ENCODE data around the gene SMIM32.

SMIM32 gene

DNA sequence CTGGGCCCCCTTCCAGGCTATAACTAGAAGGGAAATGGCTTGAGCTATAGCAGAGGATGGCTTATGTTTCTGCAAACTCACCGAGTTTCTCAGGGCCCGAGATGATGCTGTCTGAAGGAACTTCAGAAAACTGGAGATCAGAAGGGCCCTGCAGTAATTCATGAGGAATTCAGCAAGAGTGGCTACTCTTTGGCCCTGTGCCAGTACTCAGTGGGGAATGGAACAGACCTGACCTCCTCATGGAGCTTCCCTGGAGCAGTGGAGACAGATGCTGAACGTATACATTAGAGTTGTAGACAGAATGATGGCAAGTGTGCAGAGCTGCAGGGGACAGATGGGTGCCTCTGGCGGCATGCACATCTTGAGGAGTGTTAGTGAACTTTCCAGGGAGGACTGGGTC lies 17.3 kb upstream of the SMIM32 start:
- POLR2A ChIA-PET (ENCODE audit: low non-redundant PET), result no interaction called here
- no peak for DNase-seq (ENCODE audit: low spot score)
- H3K27ac ChIP-seq, result no peak overlapping the region
- CTCF ChIA-PET, result interaction anchor here (1.1 kb wide), 1 partner anchor 329 kb away, joined by 4 read pairs; no protein-coding TSS in a partner anchor
- TF ChIP-seq, protein P1, sequence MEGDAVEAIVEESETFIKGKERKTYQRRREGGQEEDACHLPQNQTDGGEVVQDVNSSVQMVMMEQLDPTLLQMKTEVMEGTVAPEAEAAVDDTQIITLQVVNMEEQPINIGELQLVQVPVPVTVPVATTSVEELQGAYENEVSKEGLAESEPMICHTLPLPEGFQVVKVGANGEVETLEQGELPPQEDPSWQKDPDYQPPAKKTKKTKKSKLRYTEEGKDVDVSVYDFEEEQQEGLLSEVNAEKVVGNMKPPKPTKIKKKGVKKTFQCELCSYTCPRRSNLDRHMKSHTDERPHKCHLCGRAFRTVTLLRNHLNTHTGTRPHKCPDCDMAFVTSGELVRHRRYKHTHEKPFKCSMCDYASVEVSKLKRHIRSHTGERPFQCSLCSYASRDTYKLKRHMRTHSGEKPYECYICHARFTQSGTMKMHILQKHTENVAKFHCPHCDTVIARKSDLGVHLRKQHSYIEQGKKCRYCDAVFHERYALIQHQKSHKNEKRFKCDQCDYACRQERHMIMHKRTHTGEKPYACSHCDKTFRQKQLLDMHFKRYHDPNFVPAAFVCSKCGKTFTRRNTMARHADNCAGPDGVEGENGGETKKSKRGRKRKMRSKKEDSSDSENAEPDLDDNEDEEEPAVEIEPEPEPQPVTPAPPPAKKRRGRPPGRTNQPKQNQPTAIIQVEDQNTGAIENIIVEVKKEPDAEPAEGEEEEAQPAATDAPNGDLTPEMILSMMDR (conservative IDR thresholded peaks at IDR 0.05; ENCODE audit: low read depth), result no peak

DNA sequence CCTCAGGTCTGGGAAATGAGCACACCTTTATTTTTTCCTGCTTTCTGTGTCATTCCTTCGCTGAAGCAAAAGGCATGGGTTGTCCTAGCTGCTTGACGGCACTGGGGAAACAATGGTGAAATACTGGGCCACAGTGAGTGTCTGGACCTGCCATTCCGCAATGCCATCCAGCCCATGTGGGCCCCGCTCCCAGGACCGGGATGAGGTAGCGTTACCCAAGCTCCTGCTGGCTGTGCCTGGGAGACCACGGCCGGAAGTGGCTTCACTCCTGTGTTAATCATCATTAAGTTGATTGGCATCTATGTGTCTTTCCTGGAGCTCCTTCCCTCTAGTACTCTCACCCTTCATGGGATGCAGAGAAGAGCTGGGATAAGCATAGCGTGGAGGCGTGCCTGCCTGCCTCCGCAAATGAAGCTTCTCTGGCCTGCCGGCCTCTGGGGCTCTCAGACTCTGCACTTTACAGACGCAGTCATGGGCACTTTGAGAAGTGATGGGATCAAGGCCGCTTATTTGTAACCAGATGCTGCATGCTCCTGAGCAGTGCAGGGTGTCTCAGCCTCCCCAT lies 16.5 kb upstream of the SMIM32 start:
- TF ChIP-seq, protein P1 (conservative IDR thresholded peaks at IDR 0.05; ENCODE audit: low read depth), result no peak
- H3K27ac ChIP-seq, result no peak overlapping the region
- DNase-seq (ENCODE audit: low spot score), result no peak
- POLR2A ChIA-PET (ENCODE audit: low non-redundant PET), result no interaction called here
- CTCF ChIA-PET, result interaction anchor here (0.6 kb wide), 1 partner anchor 36 kb away, joined by 3 read pairs; no protein-coding TSS in a partner anchor

DNA sequence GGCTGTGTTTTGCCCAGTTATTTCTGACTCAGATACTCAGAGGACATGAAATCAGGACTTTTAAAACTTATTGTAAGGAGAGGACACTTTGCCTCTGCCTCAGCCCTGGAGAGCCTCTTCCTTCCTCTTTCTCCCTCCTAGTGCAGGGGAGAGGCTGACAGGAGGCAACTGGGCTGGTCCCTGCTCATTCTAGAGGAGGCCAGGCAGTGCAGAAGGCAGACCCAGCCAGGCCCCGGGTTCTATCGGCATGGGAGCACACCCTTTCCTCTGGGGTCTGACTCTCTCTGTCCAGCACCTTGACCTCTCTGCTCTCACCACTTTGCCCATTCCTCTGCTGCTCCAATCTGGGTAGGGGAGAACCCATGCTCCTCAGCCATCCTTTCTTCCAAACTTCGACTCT lies 16.0 kb upstream of the SMIM32 start:
- no peak overlapping the region for H3K27ac ChIP-seq
- ChIA-PET POLR2A (ENCODE audit: low non-redundant PET) (no interaction called here), CTCF (interaction anchor here (0.6 kb wide), 1 partner anchor 36 kb away, joined by 3 read pairs; no protein-coding TSS in a partner anchor)
- no peak for DNase-seq (ENCODE audit: low spot score)
- TF ChIP-seq, protein P1 (conservative IDR thresholded peaks at IDR 0.05; ENCODE audit: low read depth), result no peak

DNA sequence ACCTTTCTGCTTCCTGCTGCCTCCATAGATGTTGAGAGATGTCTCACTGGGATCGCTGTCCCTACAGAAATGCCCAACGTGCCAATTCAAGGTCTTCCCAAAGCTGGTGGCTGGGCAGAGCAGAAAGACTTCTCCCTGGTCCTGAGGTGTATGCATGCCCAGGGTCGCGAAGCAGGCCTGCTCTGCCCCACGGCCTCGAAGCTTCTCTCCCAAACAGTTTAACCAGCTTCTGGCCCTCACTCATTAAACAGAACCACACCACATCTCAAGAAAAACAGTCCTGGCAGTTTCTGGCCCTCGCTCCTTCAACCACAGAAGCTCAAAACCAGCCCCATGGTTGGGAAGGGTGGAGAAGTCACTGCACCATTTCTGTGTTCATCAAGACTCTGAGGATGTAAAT lies 14.7 kb upstream of the SMIM32 start:
- TF ChIP-seq, protein P1 (conservative IDR thresholded peaks at IDR 0.05; ENCODE audit: low read depth), result no peak
- CTCF ChIA-PET, result interaction anchor here (0.6 kb wide), 1 partner anchor 12 kb away, joined by 6 read pairs; no protein-coding TSS in a partner anchor
- POLR2A ChIA-PET (ENCODE audit: low non-redundant PET), result no interaction called here
- no peak overlapping the region for H3K27ac ChIP-seq
- no peak for DNase-seq (ENCODE audit: low spot score)

DNA sequence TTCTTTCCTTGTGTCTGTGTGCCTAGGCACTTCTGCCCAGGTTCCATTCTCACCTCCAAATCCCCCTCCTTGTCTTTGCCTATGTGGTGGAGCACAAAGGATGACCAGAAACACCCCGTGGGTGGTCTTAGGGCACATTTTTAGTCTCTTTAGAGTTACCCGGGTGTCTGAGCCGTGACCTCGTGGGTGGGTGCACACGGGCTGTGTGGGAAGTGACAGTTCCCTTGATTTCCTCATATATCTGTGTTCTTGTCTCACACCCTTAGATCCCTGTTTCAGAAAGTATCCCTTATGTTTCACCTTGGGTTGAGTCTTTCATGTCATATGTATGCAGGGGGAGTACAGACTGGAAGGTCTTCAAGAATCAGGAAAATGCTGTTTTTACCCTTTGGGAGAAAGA lies 13.4 kb upstream of the SMIM32 start:
- no peak overlapping the region for H3K27ac ChIP-seq
- TF ChIP-seq, protein P1 (conservative IDR thresholded peaks at IDR 0.05; ENCODE audit: low read depth), result no peak
- DNase-seq (ENCODE audit: low spot score), result no peak
- ChIA-PET POLR2A (ENCODE audit: low non-redundant PET) (no interaction called here), CTCF (no interaction called here)

DNA sequence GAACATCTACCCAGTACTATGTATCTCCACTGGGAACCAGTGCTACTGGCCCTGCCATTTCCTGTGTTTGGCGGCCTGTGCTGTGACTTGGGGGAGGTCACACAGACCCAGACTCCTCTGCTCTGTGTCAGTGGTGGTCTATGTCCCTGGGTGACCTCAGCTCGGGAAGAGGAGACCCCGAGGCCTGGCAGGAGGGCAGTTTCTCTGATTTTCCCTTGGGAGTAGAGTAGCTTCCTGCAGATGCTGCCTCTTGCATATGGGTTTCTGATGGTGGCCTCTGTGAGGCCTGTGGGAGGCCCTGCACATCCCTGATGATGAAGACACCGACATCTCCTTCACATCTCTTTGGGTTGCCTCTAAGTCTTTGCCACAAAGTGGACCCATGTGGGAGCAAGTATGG lies 13.0 kb upstream of the SMIM32 start:
- H3K27ac ChIP-seq, result no peak overlapping the region
- POLR2A ChIA-PET (ENCODE audit: low non-redundant PET), result no interaction called here
- TF ChIP-seq, protein P1 (conservative IDR thresholded peaks at IDR 0.05; ENCODE audit: low read depth), result no peak
- CTCF ChIA-PET, result interaction anchor here (1.1 kb wide), 1 partner anchor 11 kb away, joined by 3 read pairs; no protein-coding TSS in a partner anchor
- no peak for DNase-seq (ENCODE audit: low spot score)
